SU-DHL-6 (cell line): ENCODE results near the gene OR10C1.

Source experiments
- H2AFZ ChIP-seq: fragments of 200-600 bp; sonication (generic); 2 replicates; pipeline ENCODE4 v1.6.1; 2014; ENCODE audit warnings: low read depth, mild to moderate bottlenecking, moderate library complexity, mixed read lengths, antibody characterized with exemption, low read length; ENCODE audit not compliant: severe bottlenecking
- H3F3A ChIP-seq: fragments of 200-600 bp; shearing (Covaris generic); 2 replicates; pipeline ENCODE4 v1.6.0; 2016; ENCODE audit warnings: antibody characterized with exemption, mild to moderate bottlenecking; ENCODE audit not compliant: insufficient read depth
- H3K27ac ChIP-seq: fragments of 200-600 bp; sonication (generic); 2 replicates; pipeline ENCODE4 v1.5.1; 2016; ENCODE audit warnings: low read depth, mild to moderate bottlenecking, low read length, moderate library complexity, mixed read lengths
- H3K27me3 ChIP-seq: fragments of 200-600 bp; sonication (generic), shearing (Covaris generic); 2 replicates; pipeline ENCODE4 v1.6.0; 2014; ENCODE audit warnings: mild to moderate bottlenecking, low read length
- H3K36me3 ChIP-seq: fragments of 200-600 bp; sonication (generic); 2 replicates; pipeline ENCODE4 v1.6.1; 2014; ENCODE audit warnings: mild to moderate bottlenecking, low read length, mixed read lengths
- H3K4me2 ChIP-seq: fragments of 300-600, 200-600 bp; shearing (Covaris generic), sonication (generic); 2 replicates; pipeline ENCODE4 v1.6.0; 2014; ENCODE audit warnings: low read length, low read depth, mild to moderate bottlenecking; ENCODE audit not compliant: poor library complexity, severe bottlenecking
- H3K4me3 ChIP-seq: fragments of 200-600 bp; sonication (generic); 2 replicates; pipeline ENCODE4 v1.5.1; 2014; ENCODE audit warnings: antibody characterized with exemption, low read length, mild to moderate bottlenecking, mixed read lengths; ENCODE audit not compliant: insufficient read depth, poor library complexity, severe bottlenecking
- H3K79me2 ChIP-seq: fragments of 200-600 bp; sonication (generic); 2 replicates; pipeline ENCODE4 v1.6.1; 2014; ENCODE audit warnings: mild to moderate bottlenecking, low read length, moderate library complexity; ENCODE audit not compliant: insufficient read depth
- H3K9ac ChIP-seq: fragments of 200-600 bp; sonication (generic); 2 replicates; pipeline ENCODE4 v1.7.0; 2014; ENCODE audit warnings: mild to moderate bottlenecking, low read length
- H3K9me2 ChIP-seq: fragments of 200-600 bp; sonication (generic); replicated peaks from 2 replicates; pipeline ENCODE4 v1.6.1; 2014; ENCODE audit warnings: low read length; ENCODE audit not compliant: insufficient read depth
- H3K9me3 ChIP-seq: fragments of 200-600 bp; sonication (generic); 2 replicates; pipeline ENCODE4 v1.6.1; 2014; ENCODE audit warnings: low read length, mixed read lengths; ENCODE audit not compliant: insufficient read depth
- H4K20me1 ChIP-seq: fragments of 200-600 bp; sonication (generic); 2 replicates; pipeline ENCODE4 v1.6.1; 2014; ENCODE audit warnings: low read depth, mild to moderate bottlenecking, antibody characterized with exemption, low read length, moderate library complexity, mixed read lengths
- EZH2phosphoT487 ChIP-seq: fragments of 200-600 bp; sonication (generic), shearing (Covaris generic); conservative IDR thresholded peaks from 2 replicates; pipeline ENCODE4 v1.6.1; 2018; ENCODE audit warnings: mild to moderate bottlenecking, antibody characterized with exemption, low read length, moderate library complexity, mixed read lengths
- TF ChIP-seq, protein P1 (sequence below): fragments of 200-600 bp; sonication (generic); IDR thresholded peaks from one replicate; pipeline ENCODE4 v1.5.1; 2017; ENCODE audit warnings: antibody characterized with exemption, mild to moderate bottlenecking, low read length, moderate library complexity; ENCODE audit not compliant: insufficient read depth, poor library complexity, severe bottlenecking

OR10C1 gene

DNA sequence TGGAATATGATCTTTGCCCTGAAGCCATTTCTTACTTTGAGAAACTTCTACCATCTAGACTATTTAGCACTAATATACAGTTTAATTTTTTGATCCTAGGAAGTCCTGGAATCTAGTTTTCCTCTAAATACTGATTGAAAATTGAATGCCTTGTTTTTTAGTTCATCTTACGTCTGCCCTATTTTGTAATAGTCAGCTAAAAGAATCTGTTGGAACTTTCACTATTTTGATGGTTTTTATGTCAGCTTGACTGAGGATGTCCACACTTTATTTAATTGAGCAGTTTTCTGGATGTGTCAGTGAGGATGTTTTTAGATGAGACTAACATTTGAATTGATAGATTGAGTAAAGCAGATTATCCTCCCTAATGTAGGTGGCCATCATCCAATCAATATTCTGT is 35.3 kb upstream of the OR10C1 start:
- Histone ChIP-seq H4K20me1 (no peaks in the 10 kb centered on the region), H3K9me3 (no peaks in the 10 kb centered on the region), H3K79me2 (no peaks in the 10 kb centered on the region), H3K9me2 (no peaks in the 10 kb centered on the region), H3K27me3 (no peaks in the 10 kb centered on the region), H3F3A (no peaks in the 10 kb centered on the region), H3K4me3 (no peak overlapping the region), H3K36me3 (no peaks in the 10 kb centered on the region), H3K9ac (no peak overlapping the region), H2AFZ (no peak overlapping the region), H3K27ac (no peak overlapping the region), H3K4me2 (no peak overlapping the region)
- TF ChIP-seq EZH2phosphoT487, result no peak
- TF ChIP-seq, protein P1, sequence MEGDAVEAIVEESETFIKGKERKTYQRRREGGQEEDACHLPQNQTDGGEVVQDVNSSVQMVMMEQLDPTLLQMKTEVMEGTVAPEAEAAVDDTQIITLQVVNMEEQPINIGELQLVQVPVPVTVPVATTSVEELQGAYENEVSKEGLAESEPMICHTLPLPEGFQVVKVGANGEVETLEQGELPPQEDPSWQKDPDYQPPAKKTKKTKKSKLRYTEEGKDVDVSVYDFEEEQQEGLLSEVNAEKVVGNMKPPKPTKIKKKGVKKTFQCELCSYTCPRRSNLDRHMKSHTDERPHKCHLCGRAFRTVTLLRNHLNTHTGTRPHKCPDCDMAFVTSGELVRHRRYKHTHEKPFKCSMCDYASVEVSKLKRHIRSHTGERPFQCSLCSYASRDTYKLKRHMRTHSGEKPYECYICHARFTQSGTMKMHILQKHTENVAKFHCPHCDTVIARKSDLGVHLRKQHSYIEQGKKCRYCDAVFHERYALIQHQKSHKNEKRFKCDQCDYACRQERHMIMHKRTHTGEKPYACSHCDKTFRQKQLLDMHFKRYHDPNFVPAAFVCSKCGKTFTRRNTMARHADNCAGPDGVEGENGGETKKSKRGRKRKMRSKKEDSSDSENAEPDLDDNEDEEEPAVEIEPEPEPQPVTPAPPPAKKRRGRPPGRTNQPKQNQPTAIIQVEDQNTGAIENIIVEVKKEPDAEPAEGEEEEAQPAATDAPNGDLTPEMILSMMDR, result no peak

DNA sequence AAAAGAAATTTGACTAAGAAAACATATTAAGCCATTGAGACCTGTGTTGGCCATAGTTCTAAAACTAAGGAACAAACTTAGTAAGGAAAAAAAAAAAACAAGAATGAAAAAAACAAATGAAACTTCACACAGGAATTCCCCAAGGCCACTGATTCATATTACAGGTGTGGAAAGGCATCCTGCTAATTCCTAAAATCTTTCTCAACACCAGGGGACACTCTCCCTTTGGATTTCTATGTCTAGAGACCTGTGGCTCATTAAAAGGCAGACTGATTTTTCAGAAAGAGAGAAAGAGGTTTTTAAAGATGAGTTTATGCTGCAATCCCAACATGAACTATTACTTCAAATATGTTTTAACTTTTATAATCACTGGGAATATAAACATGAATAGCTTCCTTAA is 24.5 kb upstream of the OR10C1 start, which contains the start of gene OR12D1:
Gene OR12D1, plus strand, starts transcription at position 341 of the 400 bp plus-strand sequence.
- Histone ChIP-seq H3K4me3 (no peak within 1 kb of the TSS), H3K9ac (no peak within 1 kb of the TSS), H2AFZ (no peak within 1 kb of the TSS), H3K9me2 (no peaks in the 10 kb centered on the region; the same call in 1 of the 2 replicates), H3F3A (no peaks in the 10 kb centered on the region), H3K27me3 (no peaks in the 10 kb centered on the region), H3K36me3 (no peaks in the 10 kb centered on the region), H3K4me2 (no peak within 1 kb of the TSS), H3K9me3 (no peaks in the 10 kb centered on the region), H3K79me2 (no peaks in the 10 kb centered on the region), H4K20me1 (no peaks in the 10 kb centered on the region), H3K27ac (no peak within 1 kb of the TSS)
- TF ChIP-seq, protein P1, result no peak
- no peak for TF ChIP-seq EZH2phosphoT487

DNA sequence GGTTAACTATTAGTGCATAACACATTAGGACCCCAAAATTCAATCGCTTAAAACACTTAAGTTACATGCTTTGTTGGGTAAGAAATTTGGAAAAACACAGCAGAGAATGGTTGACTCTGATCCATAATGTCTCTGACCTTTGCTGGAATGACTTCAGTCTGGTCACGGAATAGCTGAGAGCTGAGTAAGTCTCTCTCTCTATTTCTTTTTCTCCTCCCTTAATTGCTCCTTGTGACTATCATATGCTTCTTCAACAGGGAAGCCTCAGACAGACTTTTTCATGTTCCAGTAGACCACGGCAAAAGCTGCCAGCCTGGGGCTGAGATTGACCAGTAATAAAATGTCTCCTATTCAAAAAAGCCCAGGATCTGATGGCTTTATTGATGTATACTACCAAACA is 19.6 kb upstream of the OR10C1 start:
- no peaks in the 10 kb centered on the region for H3K9me3 ChIP-seq
- H3K9me2 ChIP-seq, result no peaks in the 10 kb centered on the region
- no peak overlapping the region for H3K4me3 ChIP-seq
- no peaks in the 10 kb centered on the region for H3F3A ChIP-seq
- no peak overlapping the region for H3K27ac ChIP-seq
- 0 out of 2 replicates have a peak, but pooled peaks cover 3% of the 10 kb centered on the region for H3K27me3 ChIP-seq
- no peaks in the 10 kb centered on the region for H3K36me3 ChIP-seq
- H3K9ac ChIP-seq, result no peak overlapping the region
- TF ChIP-seq, protein P1, result no peak
- no peak for TF ChIP-seq EZH2phosphoT487
- no peaks in the 10 kb centered on the region for H3K79me2 ChIP-seq
- no peak overlapping the region for H3K4me2 ChIP-seq
- H4K20me1 ChIP-seq, result no peaks in the 10 kb centered on the region; the same call in 1 of the 2 replicates
- H2AFZ ChIP-seq, result no peak overlapping the region
